Measurements from ENCODE around the gene MEPE.

Gene MEPE

GRCh38 chr4:87832669-87833068 lies at the start of gene MEPE:
Gene MEPE (plus strand): TSS chr4:87832969. CDS start chr4:87834715, 1,746 bp downstream.
- no peak within 1 kb of the TSS for H3K27ac ChIP-seq
- TF ChIP-seq CTCF (conservative IDR thresholded peaks at IDR 0.05), result no peak

GRCh38 chr4:87783781-87784180 lies 49.0 kb upstream of the MEPE start:
- no peak for TF ChIP-seq CTCF (conservative IDR thresholded peaks at IDR 0.05)
- no peak overlapping the region for H3K27ac ChIP-seq

- H3K27ac ChIP-seq, result no peak overlapping the region
- no peak for TF ChIP-seq CTCF (conservative IDR thresholded peaks at IDR 0.05)
Measured at GRCh38 chr4:87785731-87786509, 46.8 kb upstream of the MEPE start.

GRCh38 chr4:87799301-87800113 lies 33.3 kb upstream of the MEPE start, which contains the start of gene IBSP:
Gene IBSP (plus strand): TSS chr4:87799554. CDS start chr4:87802362, 2,808 bp downstream.
- TF ChIP-seq CTCF (conservative IDR thresholded peaks at IDR 0.05), result no peak
- no peak within 1 kb of the TSS for H3K27ac ChIP-seq

- TF ChIP-seq CTCF (conservative IDR thresholded peaks at IDR 0.05), result no peak
- no peak overlapping the region for H3K27ac ChIP-seq
Measured at GRCh38 chr4:87802858-87803257, 29.9 kb upstream of the MEPE start.

GRCh38 chr4:87803421-87803820 lies 29.3 kb upstream of the MEPE start:
- no peak for TF ChIP-seq CTCF (conservative IDR thresholded peaks at IDR 0.05)
- H3K27ac ChIP-seq, result no peak overlapping the region

- no peak overlapping the region for H3K27ac ChIP-seq
- TF ChIP-seq CTCF (conservative IDR thresholded peaks at IDR 0.05), result no peak
Measured at GRCh38 chr4:87804871-87805270, 27.9 kb upstream of the MEPE start.

All from VCaP (cell line).